Activated CD8-positive, alpha-beta memory T cell treated with anti-CD3 and anti-CD28 coated beads for 4 hours (primary cell): ENCODE results near the gene TTC9.

ENCODE experiments used
- DNase-seq, 2 donors: peaks; one replicate each; pipeline ENCODE4 v3.0.0-alpha.2; 2020; ENCODE audit warnings: low read depth in 2 of 2

The TTC9 gene

DNA sequence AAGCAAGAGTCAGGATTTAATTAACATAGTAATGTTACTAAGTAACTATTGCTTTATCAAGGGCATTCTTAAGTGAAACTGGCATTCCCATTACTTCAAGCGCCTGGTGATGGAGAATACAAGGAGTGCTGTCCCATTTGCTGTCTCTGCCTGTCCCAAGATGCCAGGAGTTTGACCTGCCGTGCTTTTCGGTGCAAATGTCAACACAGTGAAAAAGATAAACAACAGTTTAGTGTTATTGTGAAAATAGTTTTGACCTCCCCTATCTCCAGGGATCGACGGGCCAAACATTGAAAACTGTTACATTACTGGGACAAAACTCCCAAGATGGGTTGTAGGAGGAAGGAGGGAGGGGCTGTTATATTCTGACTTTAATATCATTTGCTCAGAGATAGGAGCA lies 74.8 kb downstream of the TTC9 start:
- DNase-seq = no peak

DNA sequence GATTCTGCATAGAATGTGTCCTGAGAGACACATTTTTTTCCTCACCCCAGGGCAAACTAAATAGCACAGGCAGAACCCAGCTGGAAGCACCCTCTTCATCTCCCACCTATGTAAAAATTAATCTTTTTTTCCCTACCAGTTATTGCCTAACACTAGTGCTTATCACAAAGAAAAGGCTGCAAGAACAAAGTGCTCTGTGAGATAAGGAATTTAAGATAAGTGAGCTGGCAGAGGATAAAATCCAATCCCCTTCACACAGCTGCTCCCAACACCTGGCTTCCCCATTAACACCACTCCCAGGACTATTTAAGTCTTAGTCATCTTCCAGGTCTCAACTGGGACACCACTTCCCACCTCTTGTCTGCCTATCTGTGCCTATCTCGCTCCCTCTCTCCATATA lies 75.2 kb downstream of the TTC9 start:
- no peak for DNase-seq

DNA sequence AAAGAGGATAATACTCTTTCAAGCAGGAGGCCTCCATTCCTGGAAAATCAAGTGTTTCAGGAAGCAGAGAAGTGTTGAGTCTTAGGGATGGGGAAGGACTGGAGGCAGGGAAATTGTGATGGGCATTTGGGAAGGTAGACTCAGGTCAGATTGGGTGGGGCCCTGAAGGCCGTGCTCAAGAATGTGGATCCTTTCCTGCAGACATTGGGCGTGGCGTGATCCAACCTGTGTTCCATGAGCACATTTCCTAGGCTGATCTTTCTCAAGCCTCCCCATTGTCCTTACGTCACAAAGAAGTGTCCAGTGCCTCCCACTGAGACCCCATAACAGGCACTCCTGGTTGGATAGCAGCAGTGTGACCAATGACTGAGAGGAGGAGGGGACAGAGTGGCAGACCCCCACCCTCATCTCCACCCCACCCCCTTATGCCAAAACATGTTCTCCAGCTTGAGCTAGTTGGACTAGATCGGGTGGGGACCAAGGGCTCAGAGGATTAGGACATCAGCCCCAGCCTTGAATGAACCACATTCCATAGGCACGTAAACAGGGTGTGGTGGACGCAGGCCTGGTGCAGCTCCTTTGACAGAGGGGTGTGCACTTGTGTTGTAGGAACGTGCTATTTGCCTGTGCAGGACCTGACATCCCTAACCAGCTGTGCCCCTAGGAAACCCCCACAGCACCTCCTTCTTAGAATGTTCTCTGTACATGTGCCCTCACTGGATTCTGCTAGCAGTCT lies 76.8 kb downstream of the TTC9 start:
- no peak for DNase-seq

DNA sequence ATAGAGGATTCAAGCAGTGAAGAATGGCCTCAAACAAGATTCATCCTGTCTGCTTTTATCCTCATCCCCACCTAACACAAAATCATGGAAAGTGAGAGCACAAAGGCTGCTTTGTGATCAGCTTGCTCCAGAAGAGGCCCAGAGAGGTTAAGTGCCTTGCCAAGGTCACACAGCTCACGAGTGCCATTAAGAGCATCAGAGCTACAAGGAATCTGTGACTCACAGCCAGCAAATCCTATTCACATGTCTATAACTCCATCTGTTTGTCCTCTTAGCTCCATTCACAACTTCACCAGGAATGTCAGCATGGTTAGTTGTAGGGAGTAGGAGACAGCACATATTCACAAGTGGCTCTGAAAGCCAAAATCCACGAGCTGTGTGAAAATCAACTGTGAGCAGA lies 79.8 kb downstream of the TTC9 start:
- DNase-seq = no peak

DNA sequence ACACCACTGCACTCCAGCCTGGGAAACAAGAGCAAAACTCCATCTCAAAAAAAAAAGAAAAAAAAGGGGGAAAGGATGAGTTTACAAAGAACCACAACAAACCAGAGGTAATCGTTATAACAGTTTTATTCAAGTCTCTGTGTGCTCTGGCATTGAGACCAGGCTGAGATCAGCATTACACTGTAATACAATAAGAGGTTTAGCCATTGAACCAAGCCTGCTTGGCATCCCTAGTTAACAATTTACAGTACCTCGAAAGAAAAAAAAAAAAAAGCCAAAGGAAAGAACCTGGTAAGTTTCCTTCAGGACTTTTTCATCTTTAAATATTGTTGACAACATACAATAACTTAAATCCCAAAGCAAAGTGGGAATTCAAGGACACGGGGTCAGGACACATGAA lies 80.7 kb downstream of the TTC9 start:
- DNase-seq = no peak

DNA sequence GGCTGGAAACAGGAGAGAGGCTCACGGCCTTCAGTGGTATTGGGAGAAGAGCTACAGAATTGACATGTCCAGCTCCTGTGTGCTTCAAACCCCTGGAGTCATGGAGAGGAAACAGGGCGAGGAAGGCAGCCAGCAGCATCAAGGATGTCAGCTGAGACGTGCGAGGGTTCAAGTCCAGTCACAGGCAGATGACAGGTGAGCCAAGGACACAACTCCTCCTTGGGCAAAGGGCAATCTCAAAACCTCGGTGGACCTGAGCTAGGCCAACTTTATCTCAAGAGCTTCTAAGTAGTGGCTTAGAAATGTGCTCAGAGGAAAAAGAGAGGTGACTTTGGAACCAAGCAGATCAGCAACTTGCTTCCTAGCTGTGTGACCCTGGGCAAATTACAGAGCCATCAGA lies 81.6 kb downstream of the TTC9 start:
- no peak for DNase-seq

DNA sequence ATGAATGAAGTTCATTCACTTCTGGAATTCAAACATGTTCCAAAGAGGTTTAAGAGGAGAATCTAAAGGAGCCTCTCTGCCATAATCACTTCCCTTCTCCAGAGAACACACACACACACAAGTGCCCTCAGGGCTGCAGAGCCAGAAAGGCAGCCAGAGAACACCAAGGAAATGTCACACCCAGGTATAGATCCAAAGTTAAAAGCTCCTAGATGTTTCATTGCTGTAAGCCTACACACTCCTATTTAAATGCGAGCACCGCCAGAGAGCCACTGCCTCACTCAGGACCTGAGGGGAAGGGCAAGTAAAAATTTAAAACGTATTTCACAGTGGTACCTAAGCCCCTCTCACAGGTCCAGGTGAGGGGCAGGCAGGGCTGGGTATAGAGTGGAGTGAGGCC lies 82.4 kb downstream of the TTC9 start:
- no peak for DNase-seq

DNA sequence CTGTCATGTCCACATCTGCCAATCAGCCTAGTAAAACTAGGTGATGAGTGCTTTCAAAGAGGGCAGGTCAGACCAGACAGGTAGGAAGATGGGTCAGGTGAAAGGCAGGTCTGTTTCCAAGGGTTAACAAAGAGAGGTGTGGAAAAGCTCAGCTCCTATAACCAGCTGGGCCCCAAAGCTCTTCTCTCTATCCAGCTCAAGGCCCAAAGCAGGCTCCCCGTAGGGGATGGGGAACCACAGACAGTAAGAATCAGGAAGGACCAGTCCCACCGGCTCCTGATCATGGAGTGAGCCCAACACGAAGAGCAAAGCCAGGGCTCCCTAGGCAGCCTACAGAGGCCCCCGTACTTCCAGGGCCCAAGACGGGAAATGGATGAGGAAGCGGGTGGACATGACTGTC lies 83.2 kb downstream of the TTC9 start:
- DNase-seq = no peak
